ENCODE measurements around the gene CILP2.

Gene CILP2

DNA sequence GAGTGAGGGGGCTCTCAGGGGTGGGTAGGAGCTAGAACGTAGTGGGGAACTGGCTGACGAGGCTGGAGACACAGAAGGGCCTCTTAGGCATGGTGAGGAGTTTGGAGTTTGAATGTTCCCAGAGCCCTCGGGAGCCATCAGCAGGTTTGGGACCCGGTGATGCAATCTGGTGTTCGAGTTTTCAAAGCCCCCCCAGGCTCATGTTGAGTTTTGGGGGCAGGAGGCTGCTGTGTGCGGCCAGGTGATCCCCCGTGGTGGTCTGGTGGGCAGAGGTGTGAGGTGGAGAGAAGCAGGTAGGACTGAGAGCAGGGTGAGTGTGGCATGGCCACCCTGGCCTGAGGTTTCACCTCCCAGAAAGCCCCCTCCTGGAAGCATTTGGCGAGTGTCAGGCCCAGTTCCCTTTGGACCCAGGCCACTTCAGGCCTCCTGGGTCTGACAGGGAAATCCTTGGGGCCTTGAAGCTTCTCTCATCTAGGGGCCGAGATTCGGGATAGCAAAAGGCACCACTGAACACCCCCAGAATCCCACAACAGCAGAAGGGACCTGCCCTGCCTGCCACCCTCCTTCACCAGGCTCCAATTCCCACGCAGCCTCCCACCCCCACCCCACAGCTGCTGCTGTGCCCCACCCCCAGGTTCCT is 8.2 kb upstream of the CILP2 start:
- DNase-seq = no peak

DNA sequence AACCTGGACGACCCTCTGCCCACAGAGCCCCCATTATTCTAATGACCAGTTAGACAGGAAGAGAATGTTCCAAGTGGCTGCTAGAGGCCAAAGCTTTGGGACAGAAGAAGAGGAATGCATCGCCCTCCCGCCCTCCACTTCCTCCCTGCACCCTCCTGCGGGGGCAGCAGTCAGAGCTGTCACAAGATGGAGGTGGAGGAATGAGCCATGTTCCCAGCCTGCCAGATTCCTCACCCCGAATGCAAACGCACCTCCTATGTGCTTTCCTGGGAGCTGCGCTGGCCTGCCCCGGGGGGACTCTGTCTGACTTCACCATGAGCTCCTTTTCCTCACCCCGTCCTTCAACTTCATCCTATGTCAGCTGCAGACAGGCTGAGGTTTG is 7.7 kb upstream of the CILP2 start:
- DNase-seq = no peak

DNA sequence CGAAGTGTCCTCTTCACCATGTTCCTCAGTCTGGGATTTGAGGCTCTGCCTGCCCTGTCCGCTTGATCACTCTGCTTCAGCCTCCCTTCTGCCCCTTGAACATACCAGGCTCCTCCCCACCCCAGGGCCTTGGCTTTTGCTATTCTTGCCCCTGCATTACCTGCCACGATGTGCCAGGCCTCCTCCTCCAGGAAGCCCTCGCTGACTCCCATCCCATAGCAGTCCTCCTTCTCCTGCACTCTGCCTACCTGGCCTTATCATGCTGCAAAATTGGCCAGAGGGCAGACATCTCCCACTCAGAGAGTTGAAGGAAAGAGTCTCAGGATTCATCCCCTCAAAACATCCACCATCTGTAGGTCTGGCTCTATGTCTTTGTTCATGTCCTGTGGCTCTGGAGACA is 7.2 kb upstream of the CILP2 start:
- DNase-seq = no peak

DNA sequence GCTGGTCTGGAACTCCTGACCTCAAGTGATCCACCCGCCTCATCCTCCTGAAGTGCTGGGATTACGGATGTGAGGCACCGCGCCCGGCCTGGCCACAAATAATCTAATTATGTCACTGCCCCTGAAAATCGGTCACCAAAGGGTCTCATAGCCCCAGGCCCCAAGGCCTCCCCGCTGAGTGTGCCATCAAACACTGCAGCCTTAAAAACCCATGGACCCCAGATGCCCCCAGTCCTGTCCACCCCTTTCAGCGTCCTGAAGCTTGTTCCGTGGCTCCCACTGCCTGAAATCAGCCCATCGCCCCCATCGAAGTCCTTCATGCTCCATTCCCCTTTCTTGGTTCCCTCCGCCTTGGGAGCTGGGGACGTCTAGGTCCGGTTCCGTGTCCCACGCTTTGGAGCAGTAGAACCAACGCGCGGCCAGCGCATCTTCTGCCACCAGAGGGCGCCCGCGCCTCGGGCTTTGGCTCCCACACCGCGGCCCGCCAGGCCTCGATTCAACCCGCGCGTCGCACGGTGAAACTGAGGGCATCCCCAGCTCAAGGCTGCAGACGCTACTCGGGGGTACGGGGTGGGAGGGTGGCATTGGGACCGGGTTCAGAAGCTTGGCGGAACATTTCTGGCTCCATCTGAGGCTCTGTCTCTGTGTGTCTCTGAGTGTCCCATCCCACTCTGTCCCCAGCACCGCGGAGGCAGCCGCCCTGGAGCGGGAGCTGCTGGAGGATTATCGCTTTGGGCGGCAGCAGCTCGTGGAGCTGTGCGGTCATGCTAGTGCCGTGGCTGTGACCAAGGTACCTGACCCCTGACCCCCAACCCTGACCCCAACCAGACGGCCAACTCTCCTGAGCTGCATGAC is 5.9 kb upstream of the CILP2 start:
- peak; percentile 83 to 90 for DNase-seq

DNA sequence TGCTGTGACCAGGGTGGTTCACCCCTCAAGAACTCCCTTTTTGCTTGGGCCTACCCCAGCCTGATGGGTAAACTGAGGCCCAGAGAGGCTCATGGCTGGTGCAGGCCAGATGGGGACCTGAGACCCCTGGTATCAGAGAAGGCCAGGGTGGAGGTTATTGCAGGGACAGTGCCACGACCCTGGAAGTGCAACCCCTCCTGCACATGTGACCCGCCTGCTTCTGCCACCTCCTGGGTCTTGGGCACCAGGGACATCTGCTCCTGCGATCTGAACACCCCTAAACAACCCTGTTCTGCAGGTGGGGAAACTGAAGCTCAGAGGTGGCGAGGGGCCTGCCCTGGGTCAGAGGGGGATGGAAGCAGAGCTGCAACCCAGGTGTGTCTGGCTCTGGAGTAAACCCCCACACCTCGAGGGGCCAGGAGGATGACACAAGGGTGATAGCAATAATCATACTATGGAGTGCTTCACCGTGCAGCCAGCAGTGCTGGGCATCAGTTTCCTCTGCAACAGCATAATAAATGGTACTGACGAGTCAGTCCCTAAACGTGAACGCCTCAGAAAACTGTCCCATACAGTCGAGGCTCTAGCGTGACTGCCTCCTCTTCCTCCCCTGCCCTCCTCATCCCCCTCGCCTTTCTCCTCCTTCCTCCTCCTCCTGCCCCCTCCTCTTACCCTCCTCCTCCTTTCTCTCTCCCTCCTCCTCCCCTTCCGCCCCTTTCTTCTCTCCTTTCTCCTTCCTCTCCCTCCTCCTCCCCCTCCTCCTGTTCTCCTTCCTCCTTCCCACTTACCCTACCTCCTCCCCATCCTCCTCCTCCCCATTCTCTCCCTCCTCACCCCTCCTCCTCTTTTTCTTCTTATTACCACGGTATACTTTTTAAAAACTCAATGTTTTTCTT is 5.0 kb upstream of the CILP2 start:
- no peak for DNase-seq

DNA sequence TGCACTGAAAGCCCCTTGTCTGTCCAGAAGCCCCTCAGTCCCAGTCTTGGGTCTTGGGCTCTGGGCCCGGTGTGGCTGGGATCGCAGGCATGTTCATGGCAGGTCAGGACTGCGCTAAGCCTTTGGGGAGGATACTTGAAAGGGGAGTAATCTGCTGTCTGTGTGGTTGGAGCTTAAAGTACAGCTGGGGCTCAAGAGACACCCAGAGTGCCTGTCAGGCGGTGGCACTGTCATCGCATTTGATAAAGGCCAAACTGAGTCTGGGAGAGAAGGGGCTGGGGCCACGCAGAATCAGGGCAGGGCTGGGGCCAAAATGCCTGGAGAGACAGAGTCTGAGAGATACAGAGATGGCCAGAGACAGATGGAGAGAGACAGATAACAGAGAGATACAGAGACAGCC is 4.2 kb upstream of the CILP2 start:
- no peak for DNase-seq

DNA sequence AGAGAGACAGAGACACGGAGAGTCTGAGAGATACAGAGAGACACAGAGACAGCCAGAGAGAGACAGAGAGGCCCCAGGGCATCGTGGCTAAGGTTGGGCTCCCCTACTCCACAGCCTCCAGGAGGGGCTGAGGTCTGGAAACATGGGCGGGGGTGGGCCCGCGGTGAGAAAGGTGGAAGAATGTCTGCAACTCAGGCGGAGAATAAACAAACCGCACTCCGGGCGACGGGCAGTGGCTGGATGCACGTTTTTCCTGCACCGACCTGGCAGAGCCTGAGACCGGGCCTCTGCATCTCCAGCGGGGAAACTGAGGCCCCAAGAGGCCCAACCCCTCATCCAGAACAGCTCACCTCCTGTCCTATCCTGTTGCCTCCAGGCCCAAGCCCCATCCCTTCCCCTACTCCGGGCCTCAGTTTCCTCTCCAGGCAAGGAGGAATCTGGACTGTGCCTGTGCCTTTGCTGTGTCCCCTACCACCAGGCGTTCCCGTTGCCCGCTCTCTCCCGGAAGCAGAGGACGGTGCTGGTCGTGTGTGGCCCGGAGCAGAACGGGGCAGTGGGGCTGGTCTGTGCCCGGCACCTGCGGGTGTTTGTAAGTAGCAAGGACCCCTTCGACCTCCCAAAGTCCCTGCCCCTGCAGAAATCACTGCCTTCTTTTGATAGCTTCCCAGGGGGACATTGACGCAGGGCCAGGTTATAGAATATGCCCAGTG is 3.4 kb upstream of the CILP2 start:
- DNase-seq = no peak

DNA sequence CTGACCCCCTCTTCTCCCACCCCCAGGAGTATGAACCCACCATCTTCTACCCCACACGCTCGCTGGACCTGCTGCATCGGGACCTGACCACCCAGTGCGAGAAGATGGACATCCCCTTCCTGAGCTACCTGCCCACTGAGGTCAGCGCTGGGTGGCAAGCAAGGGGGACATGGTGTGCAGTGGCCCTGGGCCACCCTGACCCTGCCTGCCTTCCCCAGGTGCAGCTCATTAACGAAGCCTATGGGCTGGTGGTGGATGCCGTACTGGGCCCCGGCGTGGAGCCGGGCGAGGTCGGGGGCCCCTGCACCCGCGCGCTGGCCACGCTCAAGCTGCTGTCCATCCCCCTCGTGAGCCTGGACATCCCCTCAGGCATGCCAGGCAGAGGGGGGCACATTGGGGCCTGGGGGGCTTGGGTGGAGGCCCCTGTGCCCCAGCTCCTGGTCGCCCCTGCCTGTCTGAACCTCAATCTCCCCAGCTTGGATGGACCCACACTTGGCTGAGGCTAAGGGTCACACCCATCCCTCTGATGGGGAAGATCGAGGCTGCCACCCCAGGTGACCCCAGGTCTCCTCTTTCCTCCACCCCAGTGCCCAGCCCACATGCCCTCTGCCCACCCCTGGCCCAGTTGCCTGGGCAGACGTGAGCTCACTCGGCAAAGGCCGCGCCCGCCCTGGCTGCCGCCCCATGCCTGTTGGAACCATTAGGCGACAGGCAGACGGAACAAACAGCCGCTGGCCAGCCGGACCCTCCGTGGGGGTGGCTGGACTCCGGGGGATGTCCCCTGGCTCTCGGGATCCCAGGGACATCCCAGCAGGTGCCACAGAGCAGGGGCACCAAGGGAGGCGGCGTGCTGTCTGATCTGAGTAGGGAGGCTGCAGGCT is 2.5 kb upstream of the CILP2 start:
- no peak for DNase-seq

DNA sequence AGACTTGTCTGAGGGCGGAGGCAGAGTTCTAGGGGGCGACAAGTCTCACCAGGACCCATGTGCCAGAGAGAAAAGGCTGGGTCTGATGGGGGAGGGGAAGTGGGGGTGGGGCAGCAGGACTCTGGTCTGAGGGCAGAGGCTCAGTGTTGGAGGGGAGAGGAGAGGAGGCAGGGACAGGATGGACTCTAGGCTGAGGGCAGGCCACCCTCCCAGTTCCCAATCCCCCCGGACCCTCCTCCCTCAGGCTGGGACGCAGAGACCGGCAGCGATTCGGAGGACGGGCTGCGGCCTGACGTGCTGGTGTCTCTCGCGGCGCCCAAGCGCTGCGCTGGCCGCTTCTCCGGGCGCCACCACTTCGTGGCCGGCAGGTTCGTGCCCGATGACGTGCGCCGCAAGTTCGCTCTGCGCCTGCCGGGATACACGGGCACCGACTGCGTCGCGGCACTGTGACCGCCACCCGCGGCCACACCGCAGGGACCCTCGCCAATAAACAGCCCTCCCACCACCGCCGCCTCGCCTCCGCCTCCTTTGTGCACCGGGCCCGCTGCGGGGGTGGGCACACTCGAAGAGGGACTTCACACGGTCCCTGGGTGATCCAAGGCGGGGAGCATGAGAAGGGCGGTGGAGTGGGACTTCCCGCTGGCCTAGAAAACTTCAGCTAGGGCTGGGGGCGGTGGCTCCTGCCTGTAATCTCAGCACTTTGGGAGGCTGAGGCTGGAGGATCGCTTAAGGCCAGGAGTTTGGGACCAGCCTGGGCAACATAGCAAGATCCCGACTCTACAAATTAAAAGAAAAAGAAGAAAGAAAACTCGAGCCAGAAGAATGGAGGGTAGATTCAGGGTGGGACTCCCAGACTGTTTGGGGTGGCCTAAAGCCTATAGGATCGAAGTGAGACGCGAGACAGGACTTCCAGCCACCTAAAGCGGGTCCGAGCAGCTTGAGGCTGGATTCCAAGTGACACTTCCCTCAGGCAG is 703 bp upstream of the CILP2 start:
- DNase-seq = peak in 1 of 2 donors; percentile 38

DNA sequence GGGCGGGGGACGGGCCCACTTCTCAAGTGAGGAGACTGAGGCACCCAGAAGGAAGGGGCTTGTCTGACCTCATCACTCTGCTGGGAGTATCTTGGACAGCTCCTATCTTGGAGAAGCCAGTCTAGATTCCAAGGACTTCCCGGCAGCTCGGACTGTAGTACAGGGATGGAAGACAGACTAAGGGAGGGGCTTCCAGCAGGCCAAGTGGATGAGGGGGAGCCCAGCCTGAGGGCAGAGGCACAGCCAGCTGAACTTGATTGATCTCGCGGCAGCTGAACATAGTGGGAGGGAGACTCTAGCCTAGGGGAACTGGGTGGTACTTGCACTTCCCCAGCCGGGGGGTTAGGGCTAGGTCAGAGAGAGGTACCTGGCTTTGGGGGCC is 711 bp downstream of the CILP2 start:
- DNase-seq = no peak

DNA sequence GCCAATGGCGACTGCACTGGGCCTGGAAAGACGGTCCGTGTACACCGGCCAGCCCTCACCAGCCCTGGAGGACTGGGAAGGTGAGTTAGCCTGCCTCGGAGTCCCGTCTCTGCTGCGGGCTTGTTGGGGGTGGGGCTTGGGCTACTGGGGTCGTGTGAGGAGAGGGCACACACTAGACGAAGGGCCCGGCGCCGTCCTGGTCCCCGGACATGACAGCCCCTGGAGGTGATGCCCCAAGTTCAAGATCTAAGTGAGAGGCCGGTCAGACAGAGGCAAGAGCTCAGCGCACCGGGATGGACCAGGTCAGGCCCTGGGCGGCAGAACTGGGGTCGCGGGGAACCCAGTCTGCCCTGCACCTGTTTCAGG is 1.6 kb downstream of the CILP2 start:
- DNase-seq = no peak

DNA sequence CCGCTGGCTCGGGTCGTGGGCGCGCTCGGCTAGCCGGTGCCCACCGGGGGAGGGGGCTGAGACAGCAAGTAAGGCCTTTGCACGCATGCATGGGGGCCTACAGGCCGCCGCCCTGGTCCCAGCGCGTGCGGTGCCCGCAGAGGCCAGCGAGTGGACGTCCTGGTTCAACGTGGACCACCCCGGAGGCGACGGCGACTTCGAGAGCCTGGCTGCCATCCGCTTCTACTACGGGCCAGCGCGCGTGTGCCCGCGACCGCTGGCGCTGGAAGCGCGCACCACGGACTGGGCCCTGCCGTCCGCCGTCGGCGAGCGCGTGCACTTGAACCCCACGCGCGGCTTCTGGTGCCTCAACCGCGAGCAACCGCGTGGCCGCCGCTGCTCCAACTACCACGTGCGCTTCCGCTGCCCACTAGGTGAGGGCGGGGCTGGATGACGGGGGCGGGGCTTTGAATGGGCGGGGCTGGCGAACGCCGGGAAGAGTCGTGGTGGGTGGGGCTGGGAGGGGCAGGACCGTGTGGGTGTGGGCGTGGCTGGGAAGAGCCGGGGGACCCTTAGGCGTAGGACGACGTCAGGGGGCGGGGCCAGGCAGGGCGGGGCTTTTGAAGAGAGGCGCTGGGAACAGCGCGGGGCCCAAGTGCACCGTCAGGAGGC is 2.1 kb downstream of the CILP2 start:
- DNase-seq = peak; percentile 72 to 73

DNA sequence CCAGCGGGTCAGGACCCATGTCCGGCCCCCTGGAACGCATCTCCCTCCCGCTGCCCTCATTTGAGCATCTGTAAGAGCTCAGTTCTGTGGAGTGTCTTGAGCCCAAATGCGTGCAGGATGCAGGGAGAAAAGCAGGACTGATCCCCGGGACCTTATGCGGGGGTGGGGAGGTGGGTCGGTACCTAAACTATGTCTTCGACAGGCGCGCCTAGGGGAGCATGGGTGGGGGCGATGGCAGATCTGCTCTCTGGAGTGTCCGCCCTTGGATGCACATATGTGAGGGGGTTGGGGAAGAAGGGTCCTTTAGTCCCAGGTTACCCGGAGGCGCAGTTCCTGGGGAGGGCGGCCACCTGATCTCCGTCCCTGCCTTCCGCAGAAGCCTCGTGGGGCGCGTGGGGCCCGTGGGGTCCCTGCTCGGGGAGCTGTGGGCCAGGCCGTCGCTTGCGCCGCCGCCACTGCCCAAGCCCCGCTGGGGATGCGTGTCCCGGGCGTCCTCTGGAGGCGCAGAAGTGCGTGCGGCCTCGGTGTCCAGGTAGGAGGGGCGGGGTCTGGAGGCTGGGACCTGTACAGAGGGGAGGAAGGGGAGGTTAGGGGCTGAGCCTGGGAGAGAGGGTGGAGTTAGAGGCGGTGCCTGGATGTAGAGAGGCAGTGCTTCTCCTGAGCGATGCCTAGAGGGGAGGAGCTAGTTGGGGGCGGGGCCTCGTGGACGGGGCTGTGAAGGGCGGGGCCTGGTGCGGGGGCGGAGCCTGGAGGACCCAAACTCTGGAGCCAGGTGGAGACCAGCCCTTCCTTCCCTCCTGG is 2.9 kb downstream of the CILP2 start:
- peak; percentile 74 to 77 for DNase-seq

DNA sequence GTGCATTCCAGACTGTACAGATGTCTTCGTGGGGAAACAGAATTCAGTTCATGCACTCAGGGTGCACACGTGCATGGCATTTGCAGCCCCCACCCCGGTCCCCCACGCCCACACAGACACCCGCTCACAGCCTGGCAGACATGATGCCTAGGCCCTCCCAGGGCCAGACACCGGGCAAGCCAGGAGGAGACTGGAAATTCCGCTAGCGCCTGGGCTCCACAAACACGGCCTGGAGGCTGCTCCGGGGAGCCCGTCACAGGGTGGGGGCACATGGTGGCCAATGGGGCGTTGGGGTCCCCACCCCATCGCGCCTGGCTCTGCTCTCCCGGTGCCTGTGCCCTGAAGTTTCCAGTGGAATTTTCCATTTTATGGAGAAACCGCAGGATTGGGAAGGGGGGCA is 3.6 kb downstream of the CILP2 start:
- peak; percentile 29 to 31 for DNase-seq

DNA sequence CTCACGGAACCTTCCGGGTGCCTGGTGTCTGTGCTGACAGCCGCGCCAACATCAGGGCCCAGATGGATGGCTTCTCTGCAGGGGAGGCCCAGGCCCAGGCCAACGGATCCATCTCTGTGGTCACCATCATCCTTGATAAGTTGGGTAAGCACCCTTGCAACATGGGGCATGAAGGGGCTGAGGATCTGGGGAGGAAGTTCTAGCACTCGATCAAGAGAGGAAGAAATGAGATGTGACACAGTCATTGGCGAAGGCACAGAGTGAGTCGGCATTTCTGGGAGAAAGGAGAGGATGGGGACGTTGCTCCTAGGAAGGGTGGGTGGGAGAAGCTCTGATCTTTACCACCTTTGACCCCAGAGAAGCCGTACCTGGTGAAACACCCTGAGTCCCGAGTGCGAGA is 4.4 kb downstream of the CILP2 start:
- no peak for DNase-seq

DNA sequence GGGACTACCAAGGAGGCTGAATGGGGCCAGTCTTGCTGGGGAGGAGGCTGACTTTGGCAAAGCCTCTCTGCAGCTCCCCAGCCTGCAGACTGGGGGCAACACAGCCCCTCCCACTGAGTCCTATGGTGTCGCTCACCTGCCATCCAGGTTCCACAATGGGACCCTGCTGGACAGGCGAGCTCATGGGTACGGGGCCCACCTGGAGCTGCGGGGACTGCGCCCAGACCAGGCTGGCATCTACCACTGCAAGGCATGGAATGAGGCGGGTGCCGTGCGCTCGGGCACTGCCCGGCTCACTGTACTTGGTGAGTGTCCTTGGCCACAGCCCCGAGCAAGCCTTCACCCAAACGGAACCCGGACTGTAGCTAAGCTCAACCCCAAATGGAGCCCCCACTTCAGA is 5.0 kb downstream of the CILP2 start:
- DNase-seq = no peak

DNA sequence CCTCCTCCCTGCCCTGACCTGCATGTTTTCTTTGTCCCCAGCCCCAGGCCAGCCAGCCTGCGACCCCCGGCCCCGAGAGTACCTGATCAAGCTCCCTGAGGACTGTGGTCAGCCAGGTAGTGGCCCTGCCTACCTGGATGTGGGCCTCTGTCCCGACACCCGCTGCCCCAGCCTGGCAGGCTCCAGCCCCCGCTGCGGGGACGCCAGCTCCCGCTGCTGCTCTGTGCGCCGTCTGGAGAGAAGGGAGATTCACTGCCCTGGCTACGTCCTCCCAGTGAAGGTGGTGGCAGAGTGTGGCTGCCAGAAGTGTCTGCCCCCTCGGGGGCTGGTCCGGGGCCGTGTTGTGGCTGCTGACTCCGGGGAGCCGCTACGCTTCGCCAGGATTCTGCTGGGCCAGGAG is 5.6 kb downstream of the CILP2 start:
- DNase-seq = no peak

DNA sequence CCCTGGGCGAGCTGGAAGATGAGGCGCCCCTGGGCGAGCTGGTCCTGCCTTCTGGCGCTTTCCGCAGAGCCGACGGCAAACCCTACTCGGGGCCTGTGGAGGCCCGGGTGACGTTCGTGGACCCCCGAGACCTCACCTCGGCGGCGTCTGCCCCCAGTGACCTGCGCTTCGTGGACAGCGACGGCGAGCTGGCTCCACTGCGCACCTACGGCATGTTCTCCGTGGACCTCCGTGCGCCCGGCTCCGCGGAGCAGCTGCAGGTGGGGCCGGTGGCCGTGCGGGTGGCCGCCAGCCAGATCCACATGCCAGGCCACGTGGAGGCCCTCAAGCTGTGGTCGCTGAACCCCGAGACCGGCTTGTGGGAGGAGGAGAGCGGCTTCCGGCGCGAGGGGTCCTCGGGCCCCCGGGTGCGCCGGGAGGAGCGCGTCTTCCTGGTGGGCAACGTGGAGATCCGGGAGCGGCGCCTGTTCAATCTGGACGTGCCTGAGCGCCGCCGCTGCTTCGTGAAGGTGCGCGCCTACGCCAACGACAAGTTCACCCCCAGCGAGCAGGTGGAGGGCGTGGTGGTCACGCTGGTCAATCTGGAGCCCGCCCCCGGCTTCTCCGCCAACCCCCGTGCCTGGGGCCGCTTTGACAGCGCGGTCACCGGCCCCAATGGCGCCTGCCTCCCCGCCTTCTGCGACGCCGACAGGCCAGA is 6.3 kb downstream of the CILP2 start:
- DNase-seq = no peak
